ENCODE measurements around the gene ANAPC5.
A peak's percentile ranks its signal among the peaks of the same experiment; 100 is the strongest.
"Not testable (repeated sequence)": the region's sequence is repeated elsewhere in the genome, so short reads cannot be mapped to it uniquely, and the experiment has no call there.

Gene ANAPC5

DNA sequence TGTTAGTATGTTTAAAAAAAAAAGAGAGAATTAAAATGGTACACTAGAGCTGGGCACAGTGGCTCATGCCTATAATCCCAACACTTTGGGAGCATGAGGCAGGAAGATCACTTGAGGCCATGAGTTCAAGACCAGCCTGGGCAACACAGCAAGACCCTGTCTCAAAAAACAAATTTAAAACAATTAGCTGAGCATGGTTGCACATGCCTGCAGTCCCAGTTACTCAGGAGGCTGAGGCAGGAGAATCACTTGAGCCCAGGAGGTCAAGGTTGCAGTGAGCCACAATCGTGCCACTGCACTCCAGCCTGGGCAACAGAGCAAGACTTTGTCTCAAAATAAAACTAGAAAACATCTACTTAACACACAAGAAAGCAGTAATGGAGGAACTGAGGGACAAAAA lies 42.0 kb downstream of the ANAPC5 start:
- DNase-seq (ENCODE audit: low read depth in 2 of 2), result not testable (repeated sequence)

DNA sequence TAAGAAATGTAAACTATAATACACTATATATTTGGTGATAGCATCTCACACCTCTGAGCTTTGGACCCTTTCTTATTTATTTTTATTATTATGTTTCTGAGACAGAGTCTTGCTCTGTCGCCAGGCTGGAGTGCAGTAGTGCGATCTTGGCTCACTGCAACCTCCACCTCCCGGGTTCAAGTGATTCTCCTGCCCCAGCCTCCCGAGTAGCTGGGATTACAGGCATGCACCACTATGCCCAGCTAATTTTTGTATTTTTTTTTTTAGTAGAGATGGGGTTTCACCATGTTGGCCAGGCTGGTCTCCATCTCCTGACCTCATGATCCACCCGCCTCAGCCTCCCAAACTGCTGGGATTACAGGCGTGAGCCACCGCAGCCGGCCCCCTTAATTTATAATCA lies 44.8 kb downstream of the ANAPC5 start:
- not testable (repeated sequence) for DNase-seq (ENCODE audit: low read depth in 2 of 2)

DNA sequence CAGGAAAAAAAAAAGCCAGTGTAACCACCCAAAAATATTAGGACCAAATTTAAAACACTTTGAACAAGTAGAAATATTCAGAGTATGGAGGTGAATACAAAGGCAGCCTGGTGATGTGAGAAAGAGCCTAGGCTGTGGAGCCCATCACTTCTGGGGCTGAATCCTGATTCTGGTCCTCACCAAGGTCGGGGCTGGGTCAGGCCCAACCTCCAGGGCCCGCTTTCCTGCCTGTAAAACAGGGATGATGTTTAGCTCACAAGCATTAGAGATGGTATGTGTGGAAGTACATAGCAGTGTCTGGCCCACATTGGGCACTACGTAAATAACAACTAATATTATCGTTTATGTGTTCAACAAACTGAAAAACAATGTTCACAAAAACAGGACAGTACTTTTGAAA lies 47.9 kb downstream of the ANAPC5 start:
- DNase-seq (ENCODE audit: low read depth in 2 of 2), result no peak

DNA sequence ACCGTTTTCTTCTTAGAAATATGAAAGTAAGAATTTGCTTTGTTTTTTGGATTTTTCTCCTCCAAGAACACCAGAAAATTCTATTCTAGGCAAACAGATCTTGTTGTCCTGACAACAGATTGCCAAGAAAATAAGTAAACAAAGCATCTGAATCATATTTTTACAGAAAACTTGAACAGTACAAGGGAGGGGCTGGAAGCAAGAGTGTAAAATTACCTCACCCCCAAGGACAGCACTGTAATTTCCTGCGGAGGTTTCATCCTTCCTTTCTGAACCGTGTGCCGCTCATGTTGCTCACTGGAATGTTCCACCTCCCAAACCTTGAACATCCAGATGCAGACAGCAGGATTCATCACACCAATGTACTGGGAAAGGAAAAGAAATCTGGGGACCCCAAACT lies 50.3 kb downstream of the ANAPC5 start:
- no peak for DNase-seq (ENCODE audit: low read depth in 2 of 2)

DNA sequence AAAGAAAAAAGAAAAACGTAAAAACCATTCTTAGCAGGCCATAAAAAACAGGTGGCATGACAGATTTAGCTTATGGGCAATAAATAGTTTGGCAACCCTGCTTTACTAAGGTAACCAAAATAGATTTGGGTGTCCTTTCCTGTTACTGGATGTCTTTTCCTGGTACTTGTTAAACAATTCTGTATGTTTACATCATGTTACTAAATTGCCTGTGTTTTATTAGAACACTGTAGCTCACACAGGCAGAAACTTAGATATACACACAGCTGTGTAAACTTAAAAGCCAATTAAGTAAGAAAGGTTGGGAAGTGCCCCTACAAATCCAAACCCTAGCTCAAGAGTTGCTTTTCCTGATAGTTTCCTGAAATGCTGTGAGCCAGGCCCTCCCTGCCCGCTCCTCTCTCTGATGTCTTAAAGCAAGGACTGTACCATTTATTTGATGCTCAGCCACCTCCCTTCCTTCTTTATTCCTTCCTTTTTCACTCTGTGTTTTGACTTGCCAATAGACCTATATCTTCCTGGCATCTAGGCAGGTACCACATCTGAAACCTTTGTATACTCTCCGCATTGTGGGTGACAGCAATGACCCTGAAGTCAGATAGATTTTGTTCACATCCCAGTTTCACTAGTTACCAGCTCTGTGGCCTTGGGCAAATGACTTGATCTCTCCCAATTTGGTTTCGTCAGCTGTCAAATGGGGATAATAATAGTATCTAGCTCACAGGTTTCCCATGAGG lies 52.0 kb downstream of the ANAPC5 start:
- DNase-seq (ENCODE audit: low read depth in 2 of 2), result no peak

DNA sequence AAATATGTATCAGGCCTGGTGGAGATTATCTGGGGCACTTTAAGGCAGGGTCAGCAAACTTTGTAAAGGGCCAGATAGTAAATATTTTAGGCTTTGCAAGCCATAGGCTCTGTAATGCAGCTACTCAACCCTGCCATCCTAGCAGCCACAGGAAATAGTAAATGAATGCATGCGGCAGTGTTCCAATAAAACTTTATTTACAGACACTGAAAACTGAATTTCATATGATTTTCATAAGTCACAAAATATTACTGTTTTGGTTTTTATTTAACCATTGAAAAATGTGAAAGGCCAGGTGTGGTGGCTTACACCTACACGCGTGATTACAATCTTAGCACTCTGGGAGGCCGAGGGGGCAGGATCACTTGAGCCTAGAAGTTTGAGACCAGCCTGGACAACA lies 52.5 kb downstream of the ANAPC5 start:
- DNase-seq (ENCODE audit: low read depth in 2 of 2), result no peak

DNA sequence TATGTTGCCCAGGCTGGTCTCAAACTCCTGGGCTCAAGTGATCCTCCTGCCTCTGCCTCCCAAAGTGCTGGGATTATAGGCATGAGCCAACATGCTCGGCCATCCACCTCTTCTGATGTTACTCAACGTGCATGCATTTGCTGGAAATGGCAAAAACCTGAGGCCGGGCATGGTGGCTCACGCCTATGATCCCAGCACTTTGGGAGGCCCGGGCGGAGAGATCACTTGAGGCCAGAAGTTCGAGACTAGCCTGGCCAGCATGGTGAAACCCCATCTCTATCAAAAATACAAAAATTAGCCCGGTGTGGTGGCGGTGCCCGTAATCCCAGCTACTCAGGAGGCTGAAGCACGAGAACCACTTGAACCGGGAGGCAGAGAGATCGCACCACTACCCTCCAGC lies 53.8 kb downstream of the ANAPC5 start:
- DNase-seq (ENCODE audit: low read depth in 2 of 2), result not testable (repeated sequence)

DNA sequence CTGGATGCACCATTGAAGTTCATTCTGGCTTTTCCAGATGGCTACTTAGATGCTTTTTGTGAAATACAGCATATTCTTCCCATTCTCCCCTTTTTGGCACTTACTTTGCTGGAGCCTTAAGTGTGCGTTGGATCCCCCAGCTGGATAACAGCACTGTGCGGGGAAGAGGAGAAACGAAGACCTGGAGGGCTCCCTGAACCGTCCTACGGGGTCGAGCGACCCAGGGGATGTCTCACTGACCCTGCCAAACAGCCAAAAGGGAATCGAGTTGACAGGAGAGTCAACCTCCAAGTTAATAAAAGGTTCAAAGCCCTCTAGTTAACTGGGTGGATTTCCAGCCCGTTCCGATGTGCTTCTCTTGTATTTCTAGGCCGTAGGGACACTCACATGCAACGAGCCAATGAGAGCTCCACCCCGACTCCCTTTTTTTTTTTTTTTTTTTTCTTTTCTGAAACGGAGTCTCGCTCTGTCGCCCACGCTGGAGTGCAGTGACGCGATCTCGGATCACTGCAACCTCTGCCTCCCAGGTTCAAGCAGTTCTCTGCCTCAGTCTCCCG lies 54.7 kb downstream of the ANAPC5 start:
- peak; percentile 28 to 51 for DNase-seq (ENCODE audit: low read depth in 2 of 2)

DNA sequence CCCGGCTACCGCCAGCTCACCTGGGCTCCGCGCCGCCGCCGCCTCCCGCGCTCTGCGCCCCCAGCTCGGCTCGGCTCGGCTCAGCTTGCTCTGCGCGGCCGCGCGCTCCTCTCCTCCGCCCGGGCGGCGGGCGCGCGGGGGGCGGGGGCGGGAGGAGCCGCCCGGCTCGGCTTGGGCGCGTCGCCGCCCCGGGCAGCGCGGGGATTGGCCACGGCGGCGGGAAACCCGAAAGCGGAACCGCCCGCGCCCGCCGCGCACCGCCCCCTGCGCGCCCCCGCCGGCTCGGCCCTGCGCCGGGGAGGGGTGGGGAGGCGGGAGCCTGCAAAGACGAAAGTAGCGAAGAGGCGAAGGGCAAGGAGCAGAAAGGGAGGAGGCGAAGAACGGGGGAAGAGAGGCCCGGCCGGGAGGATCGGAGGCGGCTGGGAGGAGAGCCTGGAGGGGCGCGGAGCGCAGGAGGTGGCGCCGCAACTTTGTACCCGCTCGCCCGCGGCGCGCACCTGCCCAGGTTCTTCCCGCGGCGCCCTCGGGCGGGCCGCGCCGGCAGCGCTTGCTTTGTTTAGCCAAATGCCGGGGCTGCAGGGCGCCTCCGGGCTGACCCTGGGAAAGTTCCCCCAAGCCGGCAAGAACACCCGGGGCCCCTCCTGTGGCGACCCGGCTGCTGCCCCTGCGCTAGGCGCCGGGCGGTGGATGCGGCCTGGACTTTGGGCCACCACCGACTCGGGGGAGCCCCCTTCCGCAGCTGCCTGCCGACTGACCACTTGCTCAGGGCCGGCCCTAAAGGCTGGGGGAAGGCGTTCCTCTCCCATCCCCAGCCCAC lies 55.4 kb downstream of the ANAPC5 start, which contains the start of gene CAMKK2:
Gene CAMKK2, minus strand, starts transcription at position 92 of the 817 bp plus-strand sequence. CDS start 22,183 bp downstream, outside the sequence.
- peak; percentile 72 to 88 for DNase-seq (ENCODE audit: low read depth in 2 of 2)

DNA sequence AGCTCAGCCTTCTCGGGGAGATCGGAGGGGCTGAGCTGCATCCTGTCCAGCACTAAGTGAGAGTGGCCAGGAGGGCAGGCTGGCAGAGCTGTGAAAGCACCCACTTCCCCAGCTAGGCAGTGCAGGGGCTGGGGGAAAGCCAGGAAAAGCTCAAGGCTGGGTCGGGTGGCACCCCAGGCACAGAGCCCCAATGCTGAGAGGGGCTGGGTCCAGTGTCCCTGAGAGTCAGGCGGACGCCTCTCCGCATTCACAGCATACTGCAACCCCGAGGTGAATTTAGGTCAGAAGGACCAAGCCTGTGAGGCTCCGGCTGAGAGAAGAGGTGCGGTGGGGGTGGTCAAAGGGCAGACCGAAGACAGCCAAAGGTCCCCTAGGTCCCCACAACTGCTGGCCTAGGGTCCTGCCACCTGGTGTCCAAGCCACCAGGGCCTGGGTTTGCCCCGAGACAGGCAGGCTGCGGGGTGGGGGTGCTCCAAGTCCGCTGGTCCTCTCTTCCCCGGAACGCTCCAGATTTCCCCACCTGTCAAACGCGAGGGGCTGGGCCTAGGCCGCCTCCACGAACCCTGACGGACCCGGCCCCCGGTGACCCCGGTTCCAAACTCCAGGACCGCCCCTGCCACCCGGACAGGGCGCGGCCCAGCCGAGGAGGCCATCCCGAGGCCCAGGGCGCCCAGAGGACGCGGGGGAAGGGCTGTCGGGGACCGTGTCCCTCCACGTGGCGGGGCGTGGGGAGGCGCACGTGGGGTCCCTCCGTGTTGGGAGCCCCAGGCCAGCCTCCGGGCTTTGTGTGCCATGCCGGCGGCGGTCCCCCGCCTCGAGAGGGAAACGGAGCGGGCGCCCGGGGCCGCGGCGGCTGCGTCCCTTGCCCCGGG lies 56.2 kb downstream of the ANAPC5 start:
- peak in 1 of 2 donors; percentile 16 for DNase-seq (ENCODE audit: low read depth in 2 of 2)

DNA sequence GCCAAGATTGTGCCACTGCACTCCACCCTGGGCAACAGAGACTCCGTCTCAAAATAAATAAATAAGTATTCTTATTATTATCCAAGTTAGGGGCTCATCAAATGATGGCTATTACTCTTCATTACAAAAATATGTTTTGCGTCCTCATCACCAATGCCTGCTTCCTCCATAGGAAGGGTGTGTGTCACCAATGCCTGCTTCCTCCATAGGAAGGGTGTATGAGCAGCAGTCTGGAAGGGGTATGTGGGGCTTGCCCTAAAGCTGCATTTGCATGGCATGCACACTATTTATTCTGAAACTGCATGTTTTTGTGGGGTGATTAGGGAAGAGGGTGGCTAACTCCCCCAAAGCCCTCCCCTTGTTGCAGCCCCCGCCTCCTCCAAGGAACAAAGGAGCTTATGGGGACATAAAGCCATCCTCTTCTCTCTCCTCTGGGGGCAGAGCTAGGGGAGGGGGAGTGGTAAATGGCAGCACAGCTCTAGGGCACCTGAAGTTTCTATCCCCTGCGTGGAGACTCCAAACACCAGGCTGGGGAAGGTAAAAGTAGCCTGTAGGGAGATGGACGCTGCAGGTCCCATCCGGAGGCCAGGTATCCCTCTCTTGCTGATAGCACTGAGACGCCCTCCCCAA lies 57.0 kb downstream of the ANAPC5 start:
- DNase-seq (ENCODE audit: low read depth in 2 of 2), result no peak

DNA sequence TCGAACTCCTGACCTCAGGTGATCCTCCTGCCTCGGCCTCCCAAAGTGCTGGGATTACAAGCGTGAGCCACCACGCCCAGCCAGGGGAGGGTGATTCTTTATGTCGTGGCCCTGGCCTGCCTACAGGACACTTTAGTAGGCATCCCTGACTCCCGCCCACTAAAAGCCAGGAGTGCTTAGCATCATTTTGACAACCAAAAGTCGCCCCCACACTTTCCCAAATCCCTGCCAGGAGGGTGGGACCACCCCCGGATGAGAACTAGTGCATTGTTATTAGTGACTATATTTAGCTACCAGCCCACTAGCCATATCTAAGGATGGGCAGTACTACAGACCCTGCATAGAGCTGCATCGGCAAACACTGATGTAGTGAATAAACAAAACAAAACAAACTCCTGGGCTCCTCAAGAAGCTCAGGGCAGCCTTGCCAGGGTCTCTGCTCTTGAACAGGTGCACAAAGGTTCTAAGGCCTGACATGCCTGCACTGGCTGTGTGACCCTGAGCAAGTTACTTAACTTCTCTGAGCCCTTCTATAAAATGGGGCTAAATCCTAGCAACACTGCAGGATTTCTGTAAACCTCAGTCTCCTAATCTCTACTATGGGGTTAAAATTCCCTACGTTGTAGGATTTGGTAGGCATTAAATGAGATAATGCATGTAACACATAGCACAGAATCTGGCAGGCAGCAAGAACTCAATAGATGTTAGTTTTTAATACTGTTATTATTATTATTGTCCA lies 57.9 kb downstream of the ANAPC5 start:
- no peak for DNase-seq (ENCODE audit: low read depth in 2 of 2)

DNA sequence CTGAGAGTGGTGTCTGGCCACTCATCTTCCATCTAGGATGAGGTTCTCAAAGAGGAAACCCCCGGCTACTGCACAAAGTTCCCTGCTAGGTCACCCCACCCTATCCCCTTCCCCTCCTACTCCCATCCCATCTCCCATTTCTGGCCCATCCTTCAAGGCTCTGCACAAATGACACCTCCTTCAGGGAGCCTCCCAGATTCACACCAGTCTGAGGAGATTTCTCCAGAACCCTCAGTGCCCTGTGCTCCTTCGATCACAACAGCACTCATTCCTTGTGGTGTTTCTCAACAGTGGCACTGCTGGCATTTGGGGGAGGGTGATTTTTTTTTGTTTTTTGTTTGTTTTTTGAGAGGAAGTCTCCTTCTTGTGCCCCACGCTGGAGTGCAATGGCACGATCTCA lies 58.6 kb downstream of the ANAPC5 start:
- DNase-seq (ENCODE audit: low read depth in 2 of 2), result no peak

DNA sequence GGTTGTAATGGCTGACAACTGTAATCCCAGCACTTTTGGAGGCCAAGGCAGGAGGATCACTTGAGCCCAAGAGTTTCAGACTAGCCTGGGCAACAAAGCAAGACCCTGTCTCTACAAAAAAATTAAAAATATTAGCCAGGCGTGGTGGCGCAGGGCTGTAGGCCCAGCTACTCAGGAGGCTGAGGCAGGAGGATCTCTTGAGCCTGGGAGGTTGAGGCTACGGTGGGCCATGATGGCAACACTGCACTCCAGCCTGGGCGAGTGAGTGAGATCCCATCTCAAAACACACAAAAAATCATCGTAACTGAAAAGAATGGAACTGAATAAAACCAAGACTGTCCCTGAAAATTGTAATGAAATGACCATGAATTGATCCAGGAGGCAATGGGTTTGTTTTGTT lies 61.8 kb downstream of the ANAPC5 start:
- no peak for DNase-seq (ENCODE audit: low read depth in 2 of 2)

DNA sequence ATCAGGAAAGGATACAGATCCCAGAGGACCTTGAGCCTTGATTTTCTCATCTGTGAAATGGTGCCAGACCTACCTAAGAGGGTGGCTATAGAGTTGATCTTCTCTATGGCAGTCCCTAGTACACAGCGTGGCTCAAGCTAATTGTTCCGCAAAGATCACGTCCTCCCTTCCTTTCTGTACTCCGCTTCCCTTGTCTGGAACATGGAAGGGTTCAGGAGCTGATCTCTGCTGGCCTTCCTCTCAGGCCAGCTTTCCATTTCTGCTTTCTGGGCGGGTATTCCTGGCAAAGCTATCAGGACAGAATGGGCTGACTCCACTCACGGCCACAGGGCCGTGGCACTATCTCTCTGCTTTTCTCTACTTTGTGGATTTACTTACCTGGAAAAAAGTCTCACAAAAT lies 62.2 kb downstream of the ANAPC5 start:
- DNase-seq (ENCODE audit: low read depth in 2 of 2), result no peak

DNA sequence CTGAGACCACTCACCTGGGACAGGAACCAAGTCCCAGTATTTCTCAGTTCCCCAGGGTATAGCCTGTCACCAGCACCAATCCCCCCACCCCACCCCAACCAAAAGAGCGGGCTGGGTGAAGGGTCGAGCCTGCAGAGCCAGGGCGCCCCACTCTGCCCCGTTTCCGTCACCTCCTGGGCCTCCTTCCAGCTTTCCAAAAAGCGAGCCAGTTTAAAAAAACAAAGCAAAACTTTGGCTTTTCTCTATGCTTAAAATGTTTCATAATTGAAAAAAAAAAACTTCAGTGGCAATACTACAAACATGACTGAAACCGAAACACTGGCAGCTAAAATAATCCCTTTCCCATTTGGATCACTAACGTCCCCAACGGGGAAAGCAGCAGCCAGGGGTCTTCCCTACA lies 63.2 kb downstream of the ANAPC5 start:
- no peak for DNase-seq (ENCODE audit: low read depth in 2 of 2)

DNA sequence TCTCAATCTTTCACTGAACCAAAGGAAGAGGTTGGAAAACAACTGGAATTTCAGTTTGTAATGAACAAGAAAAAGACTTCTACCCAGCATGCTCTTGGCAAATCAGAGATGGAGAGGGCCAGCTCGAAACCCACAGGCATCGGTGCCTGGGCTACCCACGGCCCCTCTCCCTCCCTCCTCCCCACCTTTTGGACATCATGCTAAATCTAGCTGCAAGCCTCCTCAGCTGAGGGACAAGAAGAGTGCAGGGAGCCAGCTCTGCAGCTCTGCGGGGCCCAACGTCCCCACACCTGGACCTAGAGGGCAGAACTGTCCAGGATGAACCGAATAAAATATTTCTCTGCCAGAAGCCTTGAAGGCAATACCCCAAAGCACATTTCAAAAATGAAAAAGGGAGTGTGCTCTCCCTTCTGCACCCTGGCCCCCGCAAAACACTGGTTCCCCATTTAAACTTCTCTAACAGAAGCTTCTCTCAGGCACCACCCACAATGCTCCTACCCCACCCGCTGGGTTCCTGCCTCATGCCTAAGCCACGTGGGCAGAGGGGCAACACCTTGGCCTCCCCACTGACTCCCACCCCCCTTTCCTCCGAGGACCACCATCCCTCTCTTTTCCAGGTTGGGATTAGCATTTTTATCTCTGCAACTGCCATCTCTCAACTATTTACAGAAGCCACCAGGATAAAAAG lies 63.9 kb downstream of the ANAPC5 start:
- no peak for DNase-seq (ENCODE audit: low read depth in 2 of 2)

DNA sequence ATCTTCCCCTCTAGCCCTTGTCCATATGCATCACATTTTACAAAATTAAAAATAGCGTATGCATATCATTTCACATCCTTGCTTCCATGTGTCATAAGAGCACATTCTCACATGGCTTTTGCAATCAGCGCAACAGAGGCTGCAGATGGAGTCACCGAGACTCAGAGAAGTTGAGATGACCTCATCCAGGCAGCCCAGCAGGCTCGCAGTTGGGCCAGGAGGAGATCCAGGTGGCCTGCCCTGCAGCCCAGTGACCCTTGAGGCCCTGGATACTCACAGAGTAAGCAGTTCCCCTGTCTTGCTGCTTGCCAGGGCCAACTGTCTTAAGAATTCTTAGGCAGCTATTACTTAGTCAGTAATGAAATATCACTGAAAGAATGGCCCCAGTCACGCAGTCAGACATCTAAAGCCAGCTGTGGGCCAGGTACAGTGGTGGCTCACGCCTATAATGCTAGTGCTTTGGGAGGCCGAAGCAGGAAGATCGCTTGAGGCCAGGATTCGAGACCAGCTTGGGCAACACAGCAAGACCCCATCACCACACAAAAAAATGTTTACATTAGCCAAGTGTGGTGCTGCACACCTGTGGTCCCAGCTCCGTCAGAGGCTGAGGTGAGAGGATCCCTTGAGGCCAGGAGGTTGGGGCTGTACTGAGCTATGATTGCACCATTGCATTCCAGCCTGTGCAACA lies 64.8 kb downstream of the ANAPC5 start:
- no peak for DNase-seq (ENCODE audit: low read depth in 2 of 2)

DNA sequence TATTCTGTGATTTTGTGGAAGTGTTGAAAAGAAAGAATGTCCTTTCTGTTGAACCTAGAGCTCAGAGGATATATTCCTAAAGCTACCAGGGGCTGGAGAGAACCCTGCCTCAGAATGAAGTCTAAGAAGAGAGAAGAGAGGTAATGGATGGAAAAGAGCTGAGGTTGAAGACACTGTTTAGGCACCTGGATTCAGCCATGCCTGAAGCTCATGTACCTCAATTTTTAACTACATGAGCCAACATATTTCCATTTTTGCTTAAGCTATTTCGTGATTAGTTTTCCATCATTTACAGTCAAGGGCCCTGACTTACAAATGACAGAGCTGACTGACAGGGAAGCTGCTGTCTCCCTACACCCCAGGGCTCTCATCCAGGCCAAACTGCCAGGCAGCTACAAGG lies 66.4 kb downstream of the ANAPC5 start:
- DNase-seq (ENCODE audit: low read depth in 2 of 2), result no peak

Measured in stimulated activated CD8-positive, alpha-beta memory T cell treated with anti-CD3 and anti-CD28 coated beads, Interleukin-7, amount 100 ng/mL, for 4 hours (primary cell).